Heart left ventricle (tissue), 16 donors: Measurements from ENCODE around the gene DIDO1. TPM values are rescaled to one million over a fixed set of nuclear protein-coding genes. Genes with fewer than 3 reads are reported as not detected.

ENCODE experiments used
- ATAC-seq, 4 donors: fragments of 200-7000 bp; cut with Tn5 transposase; one replicate each; pipeline ENCODE4 v1.9.1; 2020 to 2022; ENCODE audit warnings: moderate library complexity in 4 of 4, mild to moderate bottlenecking in 3 of 4, moderate number of reproducible peaks in 1 of 4
- DNase-seq, 5 donors: peaks; one replicate each; pipeline ENCODE4 v3.0.0-alpha.2; 2020
- H3K27ac ChIP-seq, 12 donors: fragments of 200-600 bp; sonication (generic) in 4 of 12; one replicate each; pipeline versions ENCODE4 v1.5.0 to v1.8.0; 2016 to 2022; ENCODE audit warnings: mild to moderate bottlenecking in 2 of 12
- H3K27me3 ChIP-seq, 9 donors: fragments of 200-600 bp; sonication (generic) in 2 of 9; one replicate each; pipeline versions ENCODE4 v1.5.1 to v1.8.0; 2016 to 2022; ENCODE audit warnings: mild to moderate bottlenecking in 3 of 9
- H3K36me3 ChIP-seq, 9 donors: fragments of 200-600 bp; sonication (generic) in 2 of 9; one replicate each; pipeline versions ENCODE4 v1.5.0 to v1.8.0; 2018 to 2022; ENCODE audit warnings: mild to moderate bottlenecking in 2 of 9
- H3K4me1 ChIP-seq, 12 donors: fragments of 200-600 bp; sonication (generic) in 4 of 12; one replicate each; pipeline versions ENCODE4 v1.5.0 to v1.8.0; 2016 to 2022; ENCODE audit warnings: mild to moderate bottlenecking in 3 of 12
- H3K4me3 ChIP-seq, 12 donors: fragments of 200-600 bp; sonication (generic) in 4 of 12; one replicate each; pipeline versions ENCODE4 v1.5.0 to v1.8.0; 2017 to 2022; ENCODE audit warnings: mild to moderate bottlenecking in 9 of 12, moderate library complexity in 4 of 12
- H3K9me3 ChIP-seq, 12 donors: fragments of 200-600 bp; sonication (generic) in 4 of 12; one replicate each; pipeline versions ENCODE4 v1.5.0 to v1.8.0; 2016 to 2022; ENCODE audit warnings: mild to moderate bottlenecking in 1 of 12
- CTCF ChIP-seq, 12 donors: fragments of 200-600 bp; sonication (generic) in 4 of 12; IDR thresholded peaks; one replicate each; pipeline versions ENCODE4 v1.5.0 to v1.8.0; 2018 to 2022; ENCODE audit warnings: antibody characterized with exemption in 12 of 12, mild to moderate bottlenecking in 5 of 12
- POLR2A ChIP-seq, 2 donors: fragments of 450-650 bp; IDR thresholded peaks; one replicate each; pipeline ENCODE4 v1.6.1; 2017; ENCODE audit warnings: antibody characterized with exemption in 2 of 2, mild to moderate bottlenecking in 2 of 2, moderate library complexity in 2 of 2
- WGBS, 4 donors: extraction: QIAGEN DNeasy Blood & Tissue Kit in 2 of 4; methylation state at CpG; one replicate each; pipeline versions ENCODE4 v1.1.5 to v1.1.7; 2013 to 2018; 5-methylcytosine and 5-hydroxymethylcytosine counted together
- intact Hi-C, 10 donors: fragments of 100-400 bp; cut with DNase I; formaldehyde crosslinking; loops; one replicate each; pipeline versions ENCODE4 v1.11.1 to v1.14.2; 2022
- polyA plus RNA-seq, 2 donors: library from polyadenylated mRNA; stranded (reverse); fragments of 200-250 nt; gene quantifications; one replicate each; pipeline ENCODE4 v1.2.3, GENCODE V29; 2013
- total RNA-seq, 9 donors: library from RNA; depleted of rRNA in 2 of 9; stranded (reverse); fragments of >200 nt in 2 of 9; fragmentation: NEBNext Ultra II Directional in 3 of 9; extraction: Animal tissue kit (Norgen Biotek cat#: 25700) in 3 of 9; gene quantifications; one replicate each; pipeline versions ENCODE4 v1.1.0 to v1.2.4, GENCODE V29; 2016 to 2023
- donor health status: ischemic (EF 13 %, LVEDD 7.1; RV severe dilation, severe dysfunction).
- donor health status: healthy with polysubstance abuse.
- donor health status: DM: no; HTN: yes; CAD: no.
- donor health status: DM: no; HTN: no; CAD: no.
- donor health status: ischemic (EF 25% LVEDD 6.9; RV normal size, moderate dysfunction).
- donor health status: ischemic (EF 25% LVEDD 5.7; RV mildly dilated, moderate dysfunction).
- donor health status: healthy.
- donor health status: DM: yes; HTN: yes; CAD: no.
- donor health status: ischemic (EF 35%, LVEDD 5.7; RV mildly dilated, moderate dysfunction).
- donor health status: nonischemic (EF 11% LVEDD 7.7; RV severe dilation, severe dysfunction).
- donor health status: DM: yes; HTN: yes; CAD: no.
- donor health status: PGD.
- donor health status: ischemic (EF 29% LVEDD 5.4; RV normal size, mild dysfunction).
- donor health status: nonischemic (EF 23%, LVEDD 6.1; RV moderate dilation, normal function).

The DIDO1 gene
- total and polyA plus RNA-seq, 11 donors, result 16.5 to 46.2 (median 38.4) TPM

- intact Hi-C loops, result loop anchor here in 2 of 10 donors (10.0 kb wide), 1 partner anchor 46 kb away; no protein-coding TSS in a partner anchor
- no peak overlapping the region for H3K4me3 ChIP-seq
- 43 to 47% (median 47%) methylated on average over 8 of the region's 8 CpGs for WGBS, 4 donors
- no peaks in the 10 kb centered on the region for H3K27me3 ChIP-seq
- H3K4me1 ChIP-seq, result peaks cover 19 to 92% (median 85%) of the 10 kb centered on the region in 12 donors
- H3K9me3 ChIP-seq, result no peaks in the 10 kb centered on the region
- no peak for TF ChIP-seq POLR2A (IDR thresholded peaks at IDR 0.05)
- TF ChIP-seq CTCF (IDR thresholded peaks at IDR 0.05), result peak; percentile 10 to 71 (median 44)
- H3K36me3 ChIP-seq, result no peaks in the 10 kb centered on the region
- DNase-seq, result peak in 1 of 5 donors; percentile 53
- ATAC-seq, result peak; percentile 29 to 73 (median 68)
- peak overlapping the region in 3 of 12 donors; percentile 4 to 50 (median 18) for H3K27ac ChIP-seq
Observed at GRCh38 chr20:62921119-62921687, 5.1 kb downstream of the DIDO1 start.

GRCh38 chr20:62920039-62920645, 6.2 kb downstream of the DIDO1 start:
- no peaks in the 10 kb centered on the region for H3K27me3 ChIP-seq
- 70 to 75% (median 71%) methylated on average over 10 of the region's 10 CpGs for WGBS, 4 donors
- TF ChIP-seq CTCF (IDR thresholded peaks at IDR 0.05), result no peak
- TF ChIP-seq POLR2A (IDR thresholded peaks at IDR 0.05), result no peak
- no peak overlapping the region for H3K4me3 ChIP-seq
- peak overlapping the region in 1 of 12 donors; percentile 4 for H3K27ac ChIP-seq
- H3K4me1 ChIP-seq, result peaks cover 19 to 100% (median 95%) of the 10 kb centered on the region in 12 donors
- intact Hi-C loops, result loop anchor here in 2 of 10 donors (10.0 kb wide), 1 partner anchor 45 kb away; no protein-coding TSS in a partner anchor
- H3K36me3 ChIP-seq, result no peaks in the 10 kb centered on the region
- no peak for DNase-seq
- H3K9me3 ChIP-seq, result no peaks in the 10 kb centered on the region
- no peak for ATAC-seq

GRCh38 chr20:62918831-62919230, 7.5 kb downstream of the DIDO1 start:
- Histone ChIP-seq H3K27ac (peak overlapping the region in 1 of 12 donors; percentile 17), H3K36me3 (peaks cover 0 to 2% (median 0%) of the 10 kb centered on the region in 9 donors), H3K9me3 (no peaks in the 10 kb centered on the region), H3K27me3 (no peaks in the 10 kb centered on the region), H3K4me1 (peaks cover 13 to 100% (median 95%) of the 10 kb centered on the region in 12 donors), H3K4me3 (no peak overlapping the region)
- ATAC-seq (no peak), DNase-seq (no peak)
- intact Hi-C loops, result no loop called here
- 58 to 65% (median 63%) methylated on average over 6 of the region's 6 CpGs for WGBS, 4 donors
- no peak for TF ChIP-seq CTCF (IDR thresholded peaks at IDR 0.05)
- TF ChIP-seq POLR2A (IDR thresholded peaks at IDR 0.05), result no peak

GRCh38 chr20:62918147-62918546, 8.2 kb downstream of the DIDO1 start:
- peaks cover 7 to 100% (median 92%) of the 10 kb centered on the region in 12 donors for H3K4me1 ChIP-seq

More at GRCh38 chr20:62918147-62918546, 8.2 kb downstream of the DIDO1 start:
- ATAC-seq (no peak), DNase-seq (no peak)
- Histone ChIP-seq H3K27me3 (no peaks in the 10 kb centered on the region), H3K27ac (no peak overlapping the region), H3K36me3 (peaks cover 0 to 9% (median 5%) of the 10 kb centered on the region in 9 donors), H3K4me3 (no peak overlapping the region), H3K9me3 (no peaks in the 10 kb centered on the region)
- TF ChIP-seq POLR2A (IDR thresholded peaks at IDR 0.05) (no peak), CTCF (IDR thresholded peaks at IDR 0.05) (no peak)
- 51 to 56% (median 53%) methylated on average over 3 of the region's 3 CpGs for WGBS, 4 donors
- intact Hi-C loops, result no loop called here
